Fibroblast of peridontal ligament (primary cell): ENCODE results near the gene MRTO4.
"Not testable (repeated sequence)": the region's sequence is repeated elsewhere in the genome, so short reads cannot be mapped to it uniquely, and the experiment has no call there.

Experiments used
- DNase-seq: peaks from one replicate; pipeline ENCODE4 v3.0.0-alpha.2; 2010; ENCODE audit errors: extremely low read depth

The MRTO4 gene

GRCh38 chr1:19222979-19223824 is 28.4 kb upstream of the MRTO4 start:
- no peak for DNase-seq

DNA sequence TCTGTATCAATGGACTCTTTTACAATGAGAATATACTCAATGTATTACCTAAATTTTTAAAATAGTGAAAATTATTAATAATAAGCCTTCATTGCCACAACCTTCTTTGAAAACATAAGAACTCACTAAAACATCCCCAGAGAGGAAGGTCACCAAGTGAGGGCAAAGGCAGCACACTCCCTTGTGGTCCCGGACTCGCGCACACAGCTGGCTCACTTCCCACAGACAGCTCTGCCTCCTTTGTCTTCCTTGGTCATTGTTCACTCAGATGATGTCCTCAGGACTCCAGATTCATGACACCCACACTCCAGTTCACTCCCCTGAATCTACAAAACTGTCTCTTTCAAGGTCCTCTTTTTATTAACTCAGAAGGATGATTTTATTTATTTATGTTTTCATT is 22.4 kb upstream of the MRTO4 start:
- no peak for DNase-seq

DNA sequence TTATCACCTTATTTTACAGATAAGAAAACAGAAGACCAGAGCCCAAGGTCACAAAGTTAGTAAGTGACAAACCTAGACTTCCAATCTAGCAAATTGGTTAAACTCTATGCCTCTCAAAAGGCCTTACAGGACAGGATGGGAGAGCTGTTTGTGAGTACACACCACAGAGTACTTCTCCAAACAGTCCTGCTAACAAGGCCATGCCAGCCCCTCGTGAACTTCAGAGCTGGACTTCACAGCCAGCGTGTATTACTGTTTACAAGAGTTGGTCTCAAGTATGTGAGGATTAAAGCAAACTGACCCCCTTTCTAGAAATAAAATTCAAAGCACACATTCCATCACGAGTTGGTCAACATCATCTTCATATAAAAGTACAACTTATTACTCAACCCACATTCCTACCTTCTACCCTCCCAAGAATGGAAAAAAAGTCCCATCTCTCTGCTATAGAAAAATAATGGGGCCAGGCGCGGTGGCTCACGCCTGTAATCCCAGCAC is 21.7 kb upstream of the MRTO4 start:
- DNase-seq = no peak

DNA sequence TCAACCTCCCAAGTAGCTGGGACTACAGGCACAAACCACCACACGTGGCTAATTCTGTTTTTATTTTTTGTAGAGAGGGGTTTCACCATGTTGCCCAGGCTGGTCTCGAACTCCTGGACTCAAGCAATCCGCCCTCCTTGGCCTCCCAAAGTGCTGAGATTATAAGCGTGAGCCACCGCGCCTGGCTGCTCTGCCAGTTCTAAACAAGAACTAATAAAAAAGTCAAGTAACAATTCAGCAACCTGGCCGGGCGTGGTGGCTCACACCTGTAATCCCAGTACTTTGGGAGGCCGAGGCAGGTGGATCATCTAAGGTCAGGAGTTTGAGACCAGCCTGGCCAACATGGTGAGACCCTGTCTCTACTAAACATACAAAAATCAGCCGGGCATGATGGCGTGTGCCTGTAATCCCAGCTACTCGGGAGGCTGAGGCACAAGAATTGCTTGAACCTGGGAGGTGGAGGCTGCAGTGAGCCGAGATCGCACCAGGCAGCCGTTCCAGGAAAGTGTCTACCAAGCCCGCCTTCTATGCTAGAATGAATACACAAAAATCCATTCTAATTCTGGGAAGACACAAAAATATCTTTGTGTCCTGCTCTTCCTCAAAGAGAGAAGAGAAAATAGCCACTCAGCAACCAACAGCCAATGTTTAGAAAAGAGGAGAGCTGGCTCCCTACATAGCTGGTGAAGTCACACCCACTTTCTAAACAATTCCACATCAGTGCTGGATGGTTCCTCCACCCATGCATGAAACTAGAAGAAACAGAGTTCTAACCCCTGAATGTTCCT is 19.7 kb upstream of the MRTO4 start:
- not testable (repeated sequence) for DNase-seq

DNA sequence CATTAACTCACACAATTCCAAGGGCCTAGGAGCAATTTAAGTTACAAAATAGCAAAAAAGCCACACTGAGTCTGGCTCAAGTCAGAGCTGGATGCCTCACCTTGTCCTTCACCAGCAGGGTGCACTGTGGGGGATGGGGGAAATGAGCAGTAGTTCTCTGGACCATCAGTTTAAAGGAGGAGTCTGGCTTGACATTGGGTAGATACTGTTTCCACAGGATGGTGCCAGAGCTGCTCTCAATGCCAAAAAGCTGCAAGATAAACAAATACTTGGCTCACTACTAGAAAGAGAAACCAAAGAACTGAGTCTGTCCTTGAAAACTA is 19.1 kb upstream of the MRTO4 start:
- DNase-seq = peak; percentile 92

DNA sequence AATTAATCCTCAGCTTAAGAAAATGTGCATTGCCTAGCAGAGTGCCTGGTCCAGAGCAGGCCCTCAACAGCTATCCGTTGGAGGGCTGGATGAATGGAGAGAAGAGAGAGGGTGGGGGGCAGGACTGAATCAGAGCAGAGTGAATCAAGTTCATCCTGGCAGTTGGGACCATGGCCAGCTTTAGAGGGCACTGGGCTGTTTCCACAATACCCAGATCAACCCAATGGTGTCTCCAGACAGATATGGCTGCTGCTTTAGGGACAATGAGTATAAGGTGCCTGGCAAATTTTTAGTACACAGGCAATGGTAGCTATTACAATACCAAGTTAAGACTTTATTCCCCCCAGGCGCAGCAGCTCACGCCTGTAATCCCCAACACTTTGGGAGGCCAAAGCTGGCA is 17.4 kb upstream of the MRTO4 start:
- DNase-seq = no peak

GRCh38 chr1:19239876-19240275 is 11.7 kb upstream of the MRTO4 start:
- no peak for DNase-seq

- peak; percentile 81 for DNase-seq
These were observed 10.7 kb upstream of the MRTO4 start for GRCh38 chr1:19240673-19241538.

DNA sequence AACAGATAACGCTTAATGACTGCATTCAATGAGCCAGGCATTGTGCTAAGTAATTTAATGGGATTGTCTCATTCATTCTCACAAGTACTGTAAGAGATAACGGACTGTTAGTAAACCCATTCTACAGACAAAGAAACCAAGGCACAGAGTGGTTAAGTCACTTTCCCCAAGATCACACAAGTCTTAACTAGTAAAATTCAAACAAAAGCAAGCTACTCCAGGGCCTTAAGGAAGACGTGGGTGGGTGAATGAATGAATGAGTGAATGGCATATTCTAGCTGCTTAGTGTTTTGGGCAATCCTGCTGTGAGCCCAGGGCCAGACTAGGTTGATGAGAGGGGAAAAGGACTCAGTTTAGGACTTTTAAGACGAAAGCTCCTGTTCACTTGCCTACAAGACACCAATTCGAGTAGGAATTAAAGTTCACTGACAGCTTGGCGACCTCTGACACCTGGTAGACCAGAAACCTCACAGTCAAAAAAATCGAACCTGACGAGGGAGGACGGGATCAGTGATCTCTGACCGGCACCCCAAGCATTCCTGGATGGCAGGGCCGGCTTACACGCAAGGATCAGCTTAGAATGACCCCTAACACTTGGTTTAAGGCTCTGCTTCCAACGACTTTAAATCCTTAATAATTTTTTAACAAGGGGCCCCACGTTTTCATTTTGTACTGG is 838 bp upstream of the MRTO4 start:
- DNase-seq = no peak

DNA sequence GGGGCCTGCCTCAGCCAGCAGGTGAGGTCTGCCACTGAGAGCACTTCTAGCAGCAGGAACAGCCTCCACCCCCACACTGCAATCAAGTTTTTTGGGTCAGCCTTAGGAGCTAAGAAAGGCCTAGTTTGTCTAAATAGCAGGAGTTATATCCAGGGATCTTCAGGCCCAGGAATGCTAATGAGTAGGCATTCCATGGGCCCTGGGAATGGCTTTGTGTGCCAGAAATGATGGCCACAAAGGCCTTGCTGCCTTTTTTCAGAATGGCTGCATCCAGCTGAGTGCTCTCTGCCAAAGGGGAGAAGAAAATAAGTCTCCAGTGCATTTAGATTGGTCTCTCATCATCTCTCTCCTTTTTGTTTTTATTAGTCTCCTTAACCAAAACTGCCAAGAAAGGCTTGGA is 2.8 kb downstream of the MRTO4 start:
- DNase-seq = no peak

GRCh38 chr1:19255288-19255687 is 3.7 kb downstream of the MRTO4 start:
- no peak for DNase-seq

GRCh38 chr1:19256301-19256700 is 4.7 kb downstream of the MRTO4 start:
- not testable (repeated sequence) for DNase-seq

DNA sequence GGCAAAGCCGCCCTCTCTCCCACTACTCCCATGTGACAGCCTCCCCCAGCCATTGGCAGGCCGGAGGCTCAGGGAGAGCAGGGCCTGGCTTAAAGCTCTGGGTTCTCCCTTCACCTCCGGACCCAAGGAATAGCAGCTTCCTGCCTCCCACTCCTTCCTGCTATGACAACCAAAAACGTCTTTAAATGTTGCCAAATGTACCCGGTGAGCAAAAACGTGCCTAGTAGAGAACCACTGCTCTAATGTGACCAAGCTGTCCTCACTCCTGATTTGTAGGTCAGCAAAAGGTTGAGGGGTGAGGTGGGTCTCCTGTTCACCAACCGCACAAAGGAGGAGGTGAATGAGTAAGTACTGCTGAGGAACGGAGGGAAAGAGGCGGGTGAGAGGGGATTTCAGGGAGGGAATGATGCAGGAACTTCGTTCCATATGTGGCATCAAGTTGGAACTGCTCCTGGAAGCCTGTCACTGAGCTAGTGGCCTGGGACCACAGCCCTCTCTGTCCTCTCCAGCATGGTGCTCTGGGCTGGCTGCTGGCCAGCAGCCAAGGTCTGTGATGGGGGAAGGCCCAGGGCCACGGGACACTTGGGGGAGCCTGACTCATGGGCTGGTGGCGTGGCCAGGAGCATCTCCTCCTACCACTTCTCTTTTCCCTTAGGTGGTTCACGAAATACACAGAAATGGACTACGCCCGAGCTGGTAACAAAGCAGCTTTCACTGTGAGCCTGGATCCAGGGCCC is 5.7 kb downstream of the MRTO4 start:
- DNase-seq = no peak

GRCh38 chr1:19258353-19258752 is 6.7 kb downstream of the MRTO4 start:
- DNase-seq = no peak

DNA sequence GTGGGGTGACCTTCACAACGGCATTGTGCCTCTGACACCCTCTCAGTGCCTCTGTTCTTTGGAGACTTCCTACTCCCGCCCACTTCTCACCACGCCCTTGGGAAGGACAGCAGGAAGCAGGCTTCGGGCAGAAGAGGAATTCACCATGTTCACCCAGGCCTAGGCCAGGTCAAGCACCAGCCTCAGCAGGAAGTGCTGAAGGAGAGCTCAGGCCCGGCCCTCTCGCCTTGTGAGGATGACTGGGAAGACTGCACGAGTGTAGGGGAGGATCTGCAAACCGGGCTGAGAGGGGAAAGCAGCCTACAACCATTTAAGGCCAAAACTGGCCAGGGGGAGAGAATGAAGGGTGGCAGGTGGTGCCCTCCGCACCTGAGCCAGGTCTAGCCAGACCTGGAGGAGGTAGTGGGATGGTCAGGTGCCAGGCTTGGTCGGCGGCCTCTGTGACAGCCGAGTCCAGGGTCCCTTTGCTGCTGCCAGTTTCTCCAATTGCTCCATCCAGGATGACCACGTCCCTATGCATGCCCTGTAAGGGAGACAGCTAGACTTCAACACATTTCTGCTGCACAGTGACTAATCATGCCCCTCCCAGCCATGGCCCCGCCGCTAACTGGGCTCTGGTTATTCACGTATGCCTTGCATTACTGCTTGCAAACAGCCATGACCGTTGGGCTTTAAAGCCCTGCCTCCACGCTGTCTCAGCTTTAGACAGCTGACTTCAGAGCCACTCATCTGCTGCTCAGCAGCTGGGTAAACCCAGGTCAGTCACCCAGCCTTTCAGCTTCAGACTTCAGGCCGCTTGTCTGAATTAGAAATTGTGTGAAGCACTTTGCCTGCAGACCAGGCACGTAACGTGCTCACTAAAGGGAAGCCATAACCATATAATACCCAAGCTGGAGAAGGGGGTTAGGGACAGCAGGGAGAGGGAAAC is 8.9 kb downstream of the MRTO4 start:
- DNase-seq = peak; percentile 95

- DNase-seq = no peak
These were observed 10.4 kb downstream of the MRTO4 start for GRCh38 chr1:19262047-19262446.

GRCh38 chr1:19262744-19263143 is 11.1 kb downstream of the MRTO4 start:
- DNase-seq = no peak

DNA sequence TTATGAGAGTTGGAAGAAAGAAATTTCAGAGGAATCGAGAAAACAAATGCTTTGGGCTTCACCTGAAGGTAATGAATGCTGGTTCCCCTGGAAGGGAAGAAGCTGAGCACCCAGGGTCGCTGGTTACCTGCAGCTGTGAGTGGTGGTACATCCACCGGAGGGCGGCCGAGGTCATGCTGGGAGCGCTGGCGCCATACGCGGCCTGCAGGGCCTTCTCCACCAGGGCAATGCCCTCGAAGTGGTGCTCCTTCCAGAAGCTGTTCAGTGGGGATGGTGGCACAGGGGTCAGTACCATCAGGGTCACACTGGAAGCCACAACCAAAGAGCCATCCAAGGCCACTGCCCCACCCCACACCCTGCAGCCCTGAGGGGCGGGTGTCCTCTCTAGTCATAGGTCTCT is 16.8 kb downstream of the MRTO4 start:
- DNase-seq = no peak

- not testable (repeated sequence) for DNase-seq
These were observed 18.1 kb downstream of the MRTO4 start for GRCh38 chr1:19269427-19270342.
